ENCODE measurements around the gene PUM2.
"Not testable (repeated sequence)": the region's sequence is repeated elsewhere in the genome, so short reads cannot be mapped to it uniquely, and the experiment has no call there.

The PUM2 gene

DNA sequence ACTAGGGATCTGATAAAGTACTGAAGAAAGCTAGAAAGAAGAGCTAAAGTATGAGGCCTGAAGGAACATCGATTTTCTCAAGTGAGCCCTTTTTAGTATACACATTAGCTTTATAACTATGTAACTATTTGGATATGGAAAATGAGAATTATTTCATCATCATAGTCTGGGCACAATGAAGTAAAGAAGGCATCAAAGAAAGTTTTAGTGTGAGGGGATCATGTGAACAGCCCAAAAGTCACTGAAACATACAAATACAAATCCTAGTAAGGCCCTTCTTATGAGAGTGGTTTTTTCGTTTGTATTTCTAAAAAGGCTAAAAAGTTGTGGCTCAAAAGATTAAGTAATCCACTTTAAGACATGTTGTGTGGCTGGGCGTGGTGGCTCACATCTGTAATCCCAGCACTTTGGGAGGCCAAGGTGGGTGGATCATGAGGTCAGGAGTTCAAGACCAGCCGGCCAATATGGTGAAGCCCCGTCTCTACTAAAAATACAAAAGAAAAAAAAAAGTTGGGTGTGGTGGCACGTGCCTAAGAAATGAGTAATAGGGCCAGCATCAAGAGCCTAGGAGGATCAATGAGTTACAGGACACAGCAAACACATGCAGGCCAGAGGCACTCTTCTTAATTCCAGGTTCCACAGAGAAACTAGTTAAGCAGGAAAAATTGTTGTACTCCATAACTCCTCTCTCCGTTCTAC, 61.9 kb downstream of the PUM2 start:
- DNase-seq, result no peak

DNA sequence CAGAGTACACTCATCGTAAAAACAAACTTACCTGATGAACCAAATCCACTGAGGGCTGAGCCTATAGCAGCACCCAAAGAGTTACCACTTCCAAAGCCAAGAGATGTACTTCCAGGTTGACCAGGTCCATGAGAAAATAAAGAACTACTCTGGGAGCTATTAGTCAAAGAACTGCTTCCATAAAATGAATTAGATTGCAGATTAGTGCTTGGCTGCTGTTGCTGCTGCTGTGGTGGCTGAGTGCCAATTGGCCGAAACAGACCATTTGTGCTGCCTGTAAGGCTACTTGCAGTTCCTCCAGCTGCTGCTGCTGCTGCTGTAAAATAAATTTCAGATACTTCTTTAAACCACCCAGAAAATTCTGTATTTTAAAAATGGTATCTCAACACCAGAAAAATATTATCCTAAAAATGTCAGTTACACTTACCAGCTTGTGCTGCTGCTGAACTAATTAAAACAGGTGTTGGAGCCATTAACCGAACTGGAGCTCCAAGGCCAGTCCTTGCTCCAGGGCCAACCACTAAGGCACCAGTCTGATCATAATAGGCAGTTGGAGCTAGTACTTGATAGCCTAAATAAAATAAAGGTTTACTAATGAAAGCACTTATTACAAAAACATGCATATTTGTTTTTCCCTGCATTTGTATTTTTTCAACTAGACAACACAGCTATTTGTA, 67.6 kb downstream of the PUM2 start:
- DNase-seq, result no peak

DNA sequence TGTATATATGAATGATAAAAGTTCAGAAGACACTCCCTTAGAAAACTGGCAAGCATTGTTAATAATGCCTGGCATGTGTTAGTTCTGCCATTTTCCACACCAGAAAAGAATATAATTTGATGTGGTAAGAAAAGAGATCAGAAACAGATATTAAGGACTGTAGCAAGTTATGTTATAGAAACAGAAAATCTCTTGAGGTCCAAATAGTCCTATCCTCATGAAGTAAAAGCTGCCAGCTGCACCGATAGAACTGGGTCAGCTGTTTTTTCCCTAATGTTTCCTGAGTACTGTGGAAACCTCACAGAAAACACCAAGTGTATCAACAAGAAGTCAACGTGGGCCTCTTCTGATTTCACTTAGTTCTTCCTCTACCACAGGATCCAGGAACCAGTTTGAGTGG, 68.8 kb downstream of the PUM2 start:
- no peak for DNase-seq

DNA sequence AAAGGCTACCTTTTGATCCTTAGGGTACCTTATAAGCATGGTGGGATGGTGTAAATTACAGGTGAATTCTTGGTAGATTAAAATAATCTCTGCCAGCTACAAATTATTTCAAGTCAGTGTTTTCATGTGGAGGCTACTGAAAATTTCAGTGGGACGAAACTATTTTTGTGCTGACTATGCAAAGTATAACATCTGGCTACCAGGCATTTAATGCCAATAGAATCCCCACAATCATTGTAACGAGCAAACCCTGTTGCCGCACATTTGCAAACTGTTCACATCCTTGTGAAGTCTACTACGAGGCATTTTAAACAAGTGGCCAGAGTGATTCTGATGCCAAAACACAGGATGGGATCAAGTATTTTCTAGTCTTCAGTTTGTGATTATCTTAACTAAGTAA, 77.6 kb downstream of the PUM2 start:
- DNase-seq, result no peak

DNA sequence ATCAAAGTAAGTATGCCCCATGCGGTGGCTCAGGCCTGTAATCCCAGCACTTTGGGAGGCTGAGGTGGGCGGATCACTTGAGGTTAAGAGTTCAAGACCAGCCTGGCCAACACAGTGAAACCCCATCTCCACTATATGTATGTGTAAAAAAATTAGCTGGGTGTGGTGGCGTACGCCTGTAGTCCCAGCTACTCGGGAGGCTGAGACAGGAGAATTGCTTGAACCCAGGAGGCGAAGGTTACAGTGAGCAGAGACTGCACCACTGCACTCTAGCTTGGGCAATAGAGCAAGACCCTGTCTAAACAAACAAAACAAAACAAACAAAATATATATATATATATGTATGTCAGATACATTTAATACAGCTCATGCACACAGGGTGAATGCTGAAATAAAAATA, 82.3 kb downstream of the PUM2 start:
- not testable (repeated sequence) for DNase-seq

DNA sequence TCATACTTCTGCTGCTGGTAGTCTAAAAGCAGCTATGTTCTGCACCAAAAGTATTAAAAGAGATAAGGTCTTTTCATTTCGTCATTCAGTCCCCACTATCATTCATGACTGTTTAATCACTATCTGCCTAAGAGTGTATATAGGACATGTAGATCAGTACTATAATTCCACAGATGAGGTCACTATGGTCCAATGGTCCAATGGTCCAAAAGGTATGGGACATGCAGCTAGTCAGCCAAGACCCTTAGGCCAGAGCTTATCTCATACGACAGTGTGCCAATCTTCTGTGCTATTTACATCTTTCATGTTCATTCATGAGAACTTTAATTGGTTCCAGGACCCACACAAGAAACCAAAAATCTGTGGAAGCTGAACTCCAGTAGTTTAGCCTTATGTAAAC, 83.1 kb downstream of the PUM2 start:
- DNase-seq, result no peak

DNA sequence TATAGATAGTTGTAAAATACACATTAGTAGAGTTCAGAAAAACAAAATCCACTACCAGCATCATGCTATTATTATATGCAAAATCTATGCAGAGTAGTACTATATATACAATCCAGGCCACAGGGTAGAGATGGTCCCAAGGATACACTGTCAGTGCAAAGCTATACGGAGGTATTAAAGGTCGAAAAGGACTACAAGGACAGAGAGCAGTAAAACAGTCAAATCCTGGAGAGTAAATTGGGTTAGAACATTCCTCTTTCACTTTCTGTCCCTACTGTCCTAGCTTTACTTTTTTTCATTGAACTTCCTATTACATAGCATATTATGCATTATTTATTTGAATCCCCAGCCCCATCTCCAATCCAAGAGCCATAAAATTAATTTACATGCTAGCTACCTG, 86.0 kb downstream of the PUM2 start:
- DNase-seq, result no peak

DNA sequence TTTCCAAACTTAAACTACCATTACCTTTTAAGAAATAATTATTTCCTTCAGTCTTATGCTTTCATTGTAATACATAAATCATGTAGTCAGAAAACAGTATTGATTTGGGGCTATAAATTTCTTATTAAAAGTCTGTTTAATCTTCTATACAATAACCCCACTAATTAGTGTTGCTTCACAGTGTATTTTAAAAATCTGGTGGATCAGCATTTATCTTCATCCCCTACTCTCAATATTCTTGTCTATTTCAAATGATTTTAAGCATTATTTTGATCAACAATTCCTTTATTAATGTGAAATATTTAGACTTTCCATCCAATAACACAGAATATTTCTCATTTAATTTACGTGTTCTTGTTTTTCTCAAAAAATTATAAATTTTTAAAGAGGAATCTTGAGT, 93.2 kb downstream of the PUM2 start:
- no peak for DNase-seq

DNA sequence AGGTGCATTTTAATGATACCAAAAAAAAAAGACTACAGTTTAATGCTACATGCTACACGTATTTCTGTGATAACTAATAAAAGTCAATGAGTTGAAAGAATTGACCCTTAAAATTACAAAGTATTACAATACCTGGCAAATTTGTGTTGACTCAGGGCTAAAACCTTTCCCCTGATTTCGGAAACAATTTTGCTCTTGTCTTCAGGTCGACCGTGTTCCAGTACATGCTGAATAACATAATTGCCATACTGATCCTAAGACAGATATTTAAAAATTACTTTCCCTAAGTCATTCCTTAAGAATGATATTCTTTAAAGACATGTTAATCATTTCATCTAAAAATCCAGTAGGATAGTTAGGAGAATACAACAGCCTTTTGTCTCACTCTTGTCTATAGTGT, 95.9 kb downstream of the PUM2 start:
- no peak for DNase-seq

DNA sequence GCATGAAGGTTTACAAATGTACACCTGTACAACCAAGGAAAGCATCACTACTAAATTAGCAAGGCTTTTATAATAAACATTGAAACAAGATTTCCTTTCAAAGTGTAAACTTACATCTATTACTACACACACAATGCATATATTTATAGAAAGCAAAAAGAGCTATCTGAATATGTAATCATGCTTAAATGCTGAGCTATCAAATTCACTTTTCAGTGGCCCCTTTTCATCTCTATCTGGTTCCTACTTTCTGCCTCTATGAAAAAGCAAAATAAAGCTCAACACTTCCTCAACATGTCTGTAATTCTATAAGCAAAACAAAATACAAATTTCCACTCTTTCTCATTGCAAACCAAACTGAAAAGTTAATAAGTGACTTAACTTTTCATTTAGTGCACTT, 100.2 kb downstream of the PUM2 start:
- no peak for DNase-seq

DNA sequence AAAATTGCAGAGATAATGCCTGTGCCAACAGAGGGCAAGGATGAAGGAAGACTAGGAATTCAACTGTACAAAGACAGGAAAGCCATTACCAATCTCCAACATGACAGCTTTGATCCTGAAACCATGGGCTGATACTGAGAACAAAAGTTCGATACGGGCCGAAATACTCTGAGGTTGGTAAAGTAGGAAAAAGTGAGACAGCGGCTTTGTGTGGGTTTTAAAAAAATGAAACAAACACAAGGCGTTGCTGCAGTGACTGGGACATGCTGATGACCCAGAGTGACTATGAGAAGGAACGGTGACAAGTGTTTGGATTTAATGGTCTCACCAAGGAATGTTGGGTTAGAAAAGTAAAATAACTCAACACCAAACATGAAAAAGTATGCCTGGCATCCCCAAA, 101.5 kb downstream of the PUM2 start:
- no peak for DNase-seq

DNA sequence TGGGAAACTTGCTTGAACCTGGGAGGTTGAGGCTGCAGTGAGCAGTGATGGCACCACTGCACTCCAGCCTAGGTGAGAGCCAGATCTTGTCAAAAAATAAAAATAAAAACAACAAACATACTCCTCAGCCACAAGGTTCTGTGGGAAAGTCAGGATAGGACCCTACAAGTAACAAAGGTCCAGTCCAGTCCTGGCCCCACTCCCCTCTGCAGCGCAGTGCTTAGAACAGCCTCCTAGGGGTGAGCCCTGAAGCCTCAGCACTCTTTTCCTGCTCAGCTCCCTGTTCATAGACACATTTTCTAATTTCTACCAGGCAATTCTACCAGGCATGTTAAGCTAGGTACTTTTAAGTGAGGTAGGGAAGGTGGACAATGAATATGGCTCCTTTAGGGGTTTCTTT, 103.6 kb downstream of the PUM2 start:
- no peak for DNase-seq

DNA sequence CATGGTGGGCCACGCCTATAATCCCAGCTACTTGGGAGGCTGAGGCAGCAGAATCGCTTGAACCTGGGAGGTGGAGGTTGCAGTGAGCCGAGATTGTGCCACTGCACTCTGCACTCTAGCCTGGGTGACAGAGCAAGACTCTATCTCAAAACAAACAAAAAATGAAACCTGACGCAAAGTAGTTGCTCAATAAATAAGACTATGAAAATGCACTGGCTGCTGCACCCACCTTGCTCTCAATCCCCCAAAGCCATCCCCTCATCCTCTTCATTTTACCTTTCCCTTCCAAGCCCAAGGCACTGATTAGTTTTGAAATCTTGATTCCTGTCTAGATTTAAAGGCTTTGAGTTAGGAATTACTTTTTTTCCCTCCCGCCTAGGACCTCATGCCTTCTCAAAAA, 107.0 kb downstream of the PUM2 start:
- DNase-seq, result not testable (repeated sequence)

DNA sequence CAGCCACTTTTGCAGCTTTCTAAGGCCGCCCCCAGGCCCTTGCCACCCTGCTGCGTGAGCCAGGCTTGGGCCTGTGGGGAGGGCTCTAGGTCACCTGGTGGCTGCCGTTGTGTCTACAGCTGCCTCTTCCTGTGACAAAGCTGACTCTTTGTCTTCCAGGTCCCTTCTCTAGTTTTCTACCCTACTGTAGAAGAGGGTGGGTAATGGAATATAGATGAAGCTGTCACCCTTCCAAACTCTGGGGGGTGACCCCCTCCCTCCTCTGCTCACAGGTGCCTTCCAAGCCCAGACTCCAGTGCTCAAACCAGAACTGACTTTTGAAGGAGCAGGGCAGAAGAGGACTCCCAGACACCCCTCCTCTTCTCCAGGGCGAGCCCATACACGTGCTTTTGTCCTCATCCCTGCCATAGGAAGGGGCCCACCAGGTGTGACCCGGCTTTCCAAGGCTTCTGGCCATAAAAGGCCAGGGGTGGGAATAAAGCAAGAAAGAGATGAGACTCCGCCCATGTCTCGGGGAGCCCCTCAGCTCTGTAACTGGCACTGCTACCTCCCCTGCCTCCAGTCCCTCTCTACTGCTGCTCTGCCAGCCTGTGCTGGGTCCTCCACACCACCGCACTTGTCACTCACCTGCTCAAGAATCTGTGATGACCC, 107.8 kb downstream of the PUM2 start:
- peak; percentile 63 for DNase-seq

DNA sequence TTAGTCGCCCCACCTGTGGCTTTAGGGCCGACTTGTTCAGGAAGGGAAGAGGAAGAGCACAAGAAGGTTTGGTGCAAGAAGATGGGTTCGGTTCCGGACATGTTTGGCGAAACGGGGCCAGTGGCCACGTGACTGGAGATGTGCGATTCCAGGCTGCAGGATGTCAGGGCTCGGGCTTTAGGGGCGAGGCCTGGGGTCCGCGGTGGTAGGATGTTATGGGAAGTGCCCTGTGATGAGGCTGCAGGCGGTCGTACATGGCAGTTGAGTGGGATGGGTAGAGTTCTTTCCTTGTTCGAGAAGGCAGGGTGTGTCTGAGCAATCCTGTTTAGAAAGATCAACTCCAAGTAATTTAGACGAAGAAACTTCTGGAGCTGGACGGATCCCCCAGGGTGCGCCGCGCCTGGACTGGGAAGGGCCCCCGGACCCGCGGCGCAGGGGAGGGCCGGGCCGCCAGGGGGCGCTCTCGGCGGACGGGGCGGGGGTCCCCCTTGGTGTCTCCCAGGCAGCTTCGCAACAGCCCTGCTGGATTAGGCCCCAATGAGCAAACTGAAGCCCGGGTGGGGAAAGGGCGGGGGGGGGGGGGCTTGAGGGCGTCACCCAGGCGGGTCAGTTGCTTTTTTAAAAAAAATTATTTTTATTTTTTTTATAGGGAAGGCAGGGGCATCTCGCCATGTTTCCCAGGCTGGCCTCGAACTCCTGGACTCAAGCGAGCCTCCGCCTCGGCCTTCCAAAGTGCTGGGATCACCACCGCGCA, 108.5 kb downstream of the PUM2 start:
- no peak for DNase-seq

DNA sequence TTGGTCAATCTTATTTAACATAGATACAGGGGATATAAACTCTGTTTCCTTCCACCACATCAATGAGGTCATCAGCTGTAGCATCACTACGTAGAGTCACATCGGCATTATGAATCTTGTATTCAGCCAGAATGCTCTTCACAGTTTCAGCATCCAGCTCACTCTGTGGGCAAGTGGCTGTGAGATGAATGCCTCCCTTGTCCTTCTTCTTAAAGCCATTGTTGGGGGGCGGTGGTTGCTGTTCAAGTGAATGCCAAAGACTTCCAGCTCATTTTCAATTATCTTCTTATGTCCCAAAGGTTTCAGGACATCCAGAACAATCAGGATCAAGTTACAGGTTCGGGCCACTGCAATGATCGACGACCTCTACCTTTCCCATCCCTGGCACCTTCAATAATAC, 110.4 kb downstream of the PUM2 start:
- DNase-seq, result not testable (repeated sequence)

DNA sequence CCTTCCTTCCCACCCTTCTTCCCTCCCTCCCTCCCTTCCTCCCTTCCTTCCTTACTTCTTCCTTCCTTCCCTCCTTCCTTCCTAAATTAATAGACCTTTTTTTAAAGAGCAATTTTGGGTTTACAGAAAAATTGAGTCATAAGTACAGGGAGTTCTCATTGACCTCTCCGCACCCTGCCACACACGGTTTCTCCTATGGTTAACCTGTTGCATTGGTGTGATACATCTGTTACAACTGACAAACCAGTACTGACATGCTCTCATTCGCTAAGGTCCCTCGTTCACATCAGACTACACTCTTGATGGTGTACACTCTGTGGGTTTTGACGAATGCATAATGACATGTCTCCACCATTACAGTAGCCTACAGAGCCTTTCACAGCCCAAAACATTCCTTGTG, 114.1 kb downstream of the PUM2 start:
- DNase-seq, result no peak

DNA sequence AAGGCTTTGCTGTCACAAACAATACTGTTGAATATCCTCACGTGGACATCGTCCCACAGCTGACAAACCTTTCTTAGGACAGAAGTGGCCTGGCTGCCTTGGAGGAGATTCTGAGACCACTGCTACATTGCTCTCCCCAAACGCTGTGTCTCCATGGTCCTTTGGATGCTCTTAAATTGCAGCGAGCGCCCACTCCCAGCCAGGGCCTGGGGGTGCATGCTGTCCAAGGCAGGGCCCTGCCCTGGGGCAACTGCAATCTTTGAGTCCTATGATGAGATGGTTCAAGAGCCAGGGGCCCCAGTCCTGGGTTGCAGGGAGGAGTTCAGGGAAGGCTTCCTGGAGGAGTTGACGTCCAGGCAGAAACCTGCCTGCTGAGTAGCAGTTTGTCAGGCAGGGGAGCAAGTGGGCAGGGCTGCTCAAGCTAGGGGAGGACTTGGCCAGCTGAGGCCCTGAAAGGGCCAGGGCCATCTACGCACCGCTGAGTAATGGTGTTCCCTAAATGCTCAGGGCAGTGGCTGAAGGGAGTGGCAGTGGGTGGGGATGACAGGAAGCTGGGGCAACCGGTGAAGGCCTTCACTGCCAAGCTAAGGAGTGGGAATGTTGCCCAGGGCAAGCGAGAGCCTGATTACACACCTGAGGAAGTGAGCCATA, 114.9 kb downstream of the PUM2 start:
- DNase-seq, result no peak

DNA sequence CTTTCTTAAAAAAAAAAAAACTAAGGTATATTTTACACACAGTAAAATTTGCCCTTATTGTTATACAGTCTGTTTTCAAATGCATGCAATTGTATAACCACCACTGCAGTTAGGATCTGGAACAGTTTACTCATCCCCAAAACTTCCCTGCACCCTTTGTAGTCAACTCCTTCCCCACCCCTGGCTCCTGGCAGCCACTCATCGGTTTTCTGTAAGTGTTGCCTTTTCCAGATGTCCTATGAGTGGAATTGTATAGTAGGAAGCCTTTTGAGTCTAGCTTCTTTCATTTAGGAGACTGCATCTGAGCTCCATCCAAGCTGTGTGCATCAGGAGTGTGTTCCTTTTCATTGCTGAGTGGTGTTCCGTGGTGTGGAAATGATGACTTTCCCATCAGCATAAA, 116.0 kb downstream of the PUM2 start:
- DNase-seq, result not testable (repeated sequence)

DNA sequence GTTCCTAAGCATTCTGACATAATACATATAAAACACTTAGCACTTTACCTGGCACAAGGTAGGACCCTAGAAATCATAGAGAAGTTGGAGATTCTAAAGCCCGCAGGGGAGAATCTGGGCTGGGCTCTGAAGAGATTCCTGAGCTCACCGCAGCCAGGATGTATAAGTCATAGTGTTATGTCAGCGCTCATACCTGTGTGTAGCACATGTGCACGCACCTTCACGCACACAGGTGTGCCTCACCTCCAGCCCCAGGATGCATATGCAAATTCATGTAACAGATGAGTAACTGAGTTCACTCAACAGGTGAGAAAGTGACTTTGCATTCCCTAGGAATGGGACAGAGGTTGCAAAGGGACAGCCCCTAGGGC, 117.8 kb downstream of the PUM2 start:
- no peak for DNase-seq

DNA sequence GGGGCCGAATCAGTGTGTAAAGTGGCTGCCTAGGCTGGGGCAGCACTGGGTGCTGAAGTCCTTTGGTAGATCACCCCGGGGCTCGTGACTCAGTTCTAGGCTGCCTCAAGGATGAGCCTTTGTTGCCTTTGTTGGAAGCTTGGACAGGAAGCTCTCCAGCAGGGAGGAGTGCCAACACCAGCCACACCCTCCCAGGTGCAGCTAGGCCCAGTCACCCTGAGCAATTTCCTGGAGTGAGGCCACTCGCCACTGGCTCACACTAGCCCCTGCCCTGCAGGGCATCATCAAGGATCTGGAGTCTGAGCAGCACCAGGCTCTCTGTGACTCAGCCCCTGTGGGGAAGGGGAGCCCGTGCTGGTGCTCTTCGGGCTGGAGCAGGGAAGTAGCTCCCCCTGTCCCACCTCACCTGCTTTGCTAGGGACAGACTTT, 119.0 kb downstream of the PUM2 start:
- DNase-seq, result peak; percentile 94

DNA sequence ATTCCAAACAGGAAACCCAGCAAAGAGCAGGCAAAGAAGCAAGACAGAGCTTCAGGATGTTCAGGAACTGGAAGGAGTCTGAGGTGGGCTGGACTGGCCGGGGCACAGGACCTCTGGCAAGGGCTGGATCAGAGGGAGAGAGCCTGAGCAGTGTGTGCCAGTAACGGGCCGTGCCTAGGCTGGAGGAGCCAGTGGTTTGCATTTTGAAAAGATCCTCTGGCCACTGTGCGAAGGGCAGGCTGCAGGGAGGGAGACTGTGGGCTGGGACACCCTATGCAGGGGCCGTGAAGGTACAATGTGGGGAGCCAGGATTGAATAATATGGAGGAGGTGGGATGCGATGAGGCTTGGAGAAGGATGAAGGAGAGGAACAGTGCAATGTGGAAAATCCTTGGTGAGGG, 119.5 kb downstream of the PUM2 start:
- DNase-seq, result no peak

DNA sequence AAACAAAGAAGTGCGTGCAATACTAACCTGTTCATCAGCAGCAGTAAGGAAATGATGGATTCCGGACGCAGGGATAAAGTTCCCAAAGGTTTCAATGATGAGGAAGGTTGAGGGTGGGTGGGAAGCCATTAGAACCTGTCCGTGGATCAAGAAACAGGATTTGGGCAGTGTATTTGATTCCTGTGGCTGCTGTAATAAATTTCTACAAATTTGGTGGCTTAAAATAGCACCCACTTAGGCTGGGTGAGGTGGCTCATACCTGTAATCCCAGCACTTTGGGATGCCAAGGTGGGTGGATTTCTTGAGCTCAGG, 120.6 kb downstream of the PUM2 start:
- no peak for DNase-seq

All from NCI-H146 (cell line).